T-cell (primary cell): ENCODE data around the gene DAP. TPM values are rescaled to one million over a fixed set of nuclear protein-coding genes. Genes with fewer than 3 reads are reported as not detected.

Experiments used
- ATAC-seq, 4 experiments: fragments of 200-7000 bp in 3 of 4; fragments of 150-1000 bp in 1 of 4; cut with Tn5 transposase; replicated peaks in 1 of 4; 1 replicate in 3 of 4; 2 replicates in 1 of 4; pipeline ENCODE4 v1.10.0; 2021; ENCODE audit warnings: moderate library complexity in 3 of 4, mild to moderate bottlenecking in 2 of 4, moderate number of reproducible peaks in 1 of 4
- CTCF ChIA-PET, 2 donors: fragments of 300-600 bp; sonication (Branson Sonifier 250); formaldehyde crosslinking; loops; one replicate each; lab custom pipeline; 2022; ENCODE audit warnings: antibody characterized with exemption in 2 of 2; lab: Charles Lee
- POLR2A ChIA-PET, 2 donors: fragments of 300-600 bp; sonication (Branson Sonifier 250); formaldehyde crosslinking; loops; one replicate each; lab custom pipeline; 2022; ENCODE audit warnings: antibody characterized with exemption in 2 of 2; lab: Charles Lee
- DNase-seq, 35 experiments: peaks; one replicate each; pipeline versions ENCODE4 v3.0.0 to v3.0.0-alpha.2; 2013 to 2023
- H3K27ac ChIP-seq: one replicate; pipeline ENCODE4 v1.5.1; 2013; ENCODE audit warnings: low read length
- H3K27me3 ChIP-seq, 2 experiments: replicated peaks in 1 of 2; 1 replicate in 1 of 2; 2 replicates in 1 of 2; pipeline versions ENCODE4 v1.6.1 to v1.7.0; 2013; ENCODE audit warnings: low read length in 1 of 2, mixed read lengths in 1 of 2; ENCODE audit not compliant: control insufficient read depth in 2 of 2, insufficient read depth in 2 of 2; ENCODE audit errors: extremely low read depth in 1 of 2
- H3K36me3 ChIP-seq, 2 donors: 1 replicate in 1 of 2; 2 replicates in 1 of 2; pipeline versions ENCODE4 v1.6.1 to v1.7.0; 2013; ENCODE audit warnings: low read length in 1 of 2; ENCODE audit not compliant: control insufficient read depth in 2 of 2, insufficient read depth in 1 of 2; ENCODE audit errors: extremely low read depth in 1 of 2
- H3K4me1 ChIP-seq, 2 experiments: 1 replicate in 1 of 2; 2 replicates in 1 of 2; pipeline versions ENCODE4 v1.6.1 to v1.7.0; 2013; ENCODE audit warnings: low read length in 2 of 2, mixed read lengths in 1 of 2; ENCODE audit not compliant: insufficient read depth in 2 of 2, control insufficient read depth in 1 of 2; ENCODE audit errors: extremely low read depth in 1 of 2
- H3K4me3 ChIP-seq, 2 donors: 1 replicate in 1 of 2; 2 replicates in 1 of 2; pipeline versions ENCODE4 v1.5.1 to v1.7.0; 2013; ENCODE audit warnings: mild to moderate bottlenecking in 2 of 2, low read length in 1 of 2, moderate library complexity in 1 of 2; ENCODE audit not compliant: control insufficient read depth in 1 of 2; ENCODE audit errors: extremely low read depth in 1 of 2
- H3K9me3 ChIP-seq: 2 replicates; pipeline ENCODE4 v1.7.0; 2013
- H3K27ac Mint-ChIP-seq, 2 donors: one replicate each; pipeline ENCODE4 v1.8.0; 2020 to 2021; ENCODE audit warnings: mild to moderate bottlenecking in 2 of 2, mixed read lengths in 2 of 2
- H3K27me3 Mint-ChIP-seq, 2 donors: one replicate each; pipeline ENCODE4 v1.8.0; 2021 to 2022; ENCODE audit warnings: mixed read lengths in 2 of 2
- H3K36me3 Mint-ChIP-seq: one replicate; pipeline ENCODE4 v1.8.0; 2021; ENCODE audit warnings: mixed read lengths
- H3K4me1 Mint-ChIP-seq, 3 donors: one replicate each; pipeline ENCODE4 v1.8.0; 2020 to 2022; ENCODE audit warnings: mixed read lengths in 3 of 3, mild to moderate bottlenecking in 1 of 3
- H3K4me3 Mint-ChIP-seq, 3 donors: one replicate each; pipeline ENCODE4 v1.8.0; 2020 to 2022; ENCODE audit warnings: mild to moderate bottlenecking in 3 of 3, mixed read lengths in 3 of 3, moderate library complexity in 3 of 3
- H3K9me3 Mint-ChIP-seq, 3 donors: one replicate each; pipeline ENCODE4 v1.8.0; 2020 to 2022; ENCODE audit warnings: mixed read lengths in 3 of 3
- WGBS: methylation state at CpG from one replicate; pipeline ENCODE4 v1.1.5; 2013; ENCODE audit warnings: missing lambda C conversion rate; ENCODE audit not compliant: insufficient coverage; 5-methylcytosine and 5-hydroxymethylcytosine counted together
- total RNA-seq, 35 experiments: library from RNA in 6 of 35; stranded (reverse) in 6 of 35; fragments of 120-200 nt in 1 of 35; gene quantifications; one replicate each; pipeline versions ENCODE4 v1.2.1 to v1.2.4 and lab custom pipeline; 2013 to 2026

The DAP gene
- total RNA-seq, 5 donors from 2014 or later (not counting 1 experiment from before 2014, with no cell fraction given), result 34.1 to 43.7 (median 36.3) TPM

- Mint-ChIP-seq H3K27me3 (peaks cover 0 to 4% of the 10 kb centered on the region in 2 donors), H3K27ac (peak overlapping the region; percentile 66 to 90), H3K36me3 (peaks cover 4% of the 10 kb centered on the region), H3K4me1 (peaks cover 45 to 48% (median 46%) of the 10 kb centered on the region in 3 donors), H3K4me3 (peak overlapping the region; percentile 75 to 82 (median 77)), H3K9me3 (no peaks in the 10 kb centered on the region)
- DNase-seq (peak in 1 of 35 experiments; percentile 10), ATAC-seq (no peak)
- Histone ChIP-seq H3K4me1 (peaks cover 14 to 30% of the 10 kb centered on the region in 2 experiments), H3K27ac (peak overlapping the region; percentile 78), H3K27me3 (no peaks in the 10 kb centered on the region), H3K4me3 (peak overlapping the region; percentile 58 to 67), H3K36me3 (no peaks in the 10 kb centered on the region), H3K9me3 (no peaks in the 10 kb centered on the region)
- ChIA-PET POLR2A (interaction anchor here in 1 of 2 donors (0.9 kb wide), 1 partner anchor 20 kb away, joined by 3 read pairs; no protein-coding TSS in a partner anchor), CTCF (no interaction called here)
- WGBS, result 92% methylated on average over 17 of the region's 17 CpGs
Measured at GRCh38 chr5:10761933-10762775, 1.1 kb upstream of the DAP start.

DNA sequence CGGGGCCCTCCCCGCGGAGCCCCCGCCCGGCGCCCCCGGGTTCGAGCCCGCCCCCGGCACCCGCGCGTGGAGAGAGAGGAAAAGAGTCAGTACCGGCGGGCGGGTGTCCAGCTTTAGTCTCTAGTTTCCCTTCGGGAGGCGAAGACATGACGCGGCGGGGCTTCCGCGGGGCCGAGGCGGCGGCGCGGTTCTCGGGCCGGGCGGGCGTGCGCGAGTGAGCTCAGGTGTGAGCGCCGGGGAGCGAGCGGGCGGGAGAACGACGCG is 181 bp downstream of the DAP start:
- Mint-ChIP-seq H3K4me3 (peak overlapping the region; percentile 31 to 93 (median 82)), H3K4me1 (peaks cover 56 to 59% (median 58%) of the 10 kb centered on the region in 3 donors), H3K27ac (no peak overlapping the region), H3K9me3 (no peaks in the 10 kb centered on the region), H3K27me3 (peaks cover 0 to 4% of the 10 kb centered on the region in 2 donors), H3K36me3 (peaks cover 5% of the 10 kb centered on the region)
- POLR2A ChIA-PET, result interaction anchor here in 1 of 2 donors (0.9 to 1.0 kb wide), 2 partner anchors 19 to 407 kb away, joined by 3 read pairs; partner anchors contain the start of gene MARCHF6
- CTCF ChIA-PET, result no interaction called here
- under 1% methylated on average over 42 of the region's 42 CpGs for WGBS
- peaks cover 14 to 30% of the 10 kb centered on the region in 2 experiments for H3K4me1 ChIP-seq
- H3K36me3 ChIP-seq, result no peaks in the 10 kb centered on the region
- H3K4me3 ChIP-seq, result peak overlapping the region; percentile 60 to 65
- DNase-seq, result no peak
- H3K9me3 ChIP-seq, result no peaks in the 10 kb centered on the region
- no peak overlapping the region for H3K27ac ChIP-seq
- no peak for ATAC-seq
- no peaks in the 10 kb centered on the region for H3K27me3 ChIP-seq

GRCh38 chr5:10760096-10760920 is 726 bp downstream of the DAP start:
- H3K36me3 Mint-ChIP-seq, result peaks cover 11% of the 10 kb centered on the region
- CTCF ChIA-PET, result interaction anchor here in 1 of 2 donors (0.7 kb wide), 1 partner anchor 475 kb away, joined by 3 read pairs; no protein-coding TSS in a partner anchor
- 5% methylated on average over 33 of the region's 43 CpGs for WGBS

GRCh38 chr5:10759111-10759510 is 1.9 kb downstream of the DAP start:
- H3K4me1 Mint-ChIP-seq, result peaks cover 69 to 73% (median 73%) of the 10 kb centered on the region in 3 donors
- peaks cover 14 to 33% of the 10 kb centered on the region in 2 experiments for H3K4me1 ChIP-seq

More at GRCh38 chr5:10760096-10760920, 726 bp downstream of the DAP start:
- Mint-ChIP-seq H3K4me3 (peak overlapping the region; percentile 82 to 93 (median 90)), H3K4me1 (peaks cover 62 to 65% (median 64%) of the 10 kb centered on the region in 3 donors), H3K27ac (peak overlapping the region; percentile 84 to 85), H3K9me3 (no peaks in the 10 kb centered on the region), H3K27me3 (no peaks in the 10 kb centered on the region)
- no peaks in the 10 kb centered on the region for H3K36me3 ChIP-seq
- H3K27ac ChIP-seq, result peak overlapping the region; percentile 47
- peak; percentile 41 to 52 (median 48) for ATAC-seq
- H3K9me3 ChIP-seq, result no peaks in the 10 kb centered on the region
- peaks cover 14 to 30% of the 10 kb centered on the region in 2 experiments for H3K4me1 ChIP-seq
- DNase-seq, result peak in 16 of 35 experiments; percentile 7 to 60 (median 22)
- POLR2A ChIA-PET, result interaction anchor here in 1 of 2 donors (1.0 kb wide), 1 partner anchor 407 kb away, joined by 3 read pairs; the partner anchor contains the start of gene MARCHF6
- peak overlapping the region; percentile 60 to 65 for H3K4me3 ChIP-seq
- H3K27me3 ChIP-seq, result no peaks in the 10 kb centered on the region

DNA sequence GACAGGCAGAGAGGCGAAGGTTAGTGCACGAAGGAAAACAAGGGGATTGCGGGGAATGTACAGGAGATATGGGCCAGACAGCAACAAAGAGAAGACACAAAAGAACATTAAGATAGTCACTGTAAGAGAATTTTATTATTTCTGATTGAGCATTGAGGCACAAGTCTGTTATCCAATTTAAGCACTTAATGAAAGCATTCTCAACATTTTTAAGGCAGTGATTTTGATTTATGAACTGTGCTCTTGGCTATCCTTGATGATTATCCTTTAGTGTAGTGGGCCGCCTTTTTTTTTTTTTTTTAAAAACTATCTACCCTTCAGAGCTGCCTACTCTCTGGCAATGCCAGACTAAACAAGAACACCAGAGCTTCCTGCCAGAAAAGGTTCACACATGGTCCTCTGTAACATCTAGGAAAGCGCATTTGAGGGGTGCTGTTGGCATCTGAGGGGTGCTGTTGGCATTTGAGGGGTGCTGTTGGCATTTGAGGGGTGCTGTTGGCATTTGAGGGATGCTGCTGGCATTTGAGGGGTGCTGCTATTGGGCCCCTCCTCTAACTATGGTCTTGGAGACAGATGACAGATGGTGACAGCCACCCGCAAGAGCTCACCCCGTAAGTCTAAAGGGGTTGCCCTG is 3.0 kb downstream of the DAP start:
- POLR2A ChIA-PET, result no interaction called here

More at GRCh38 chr5:10759111-10759510, 1.9 kb downstream of the DAP start:
- WGBS, result no CpG with 5 or more reads among the region's 6 CpGs
- Mint-ChIP-seq H3K27me3 (no peaks in the 10 kb centered on the region), H3K36me3 (peaks cover 21% of the 10 kb centered on the region), H3K4me3 (peak overlapping the region; percentile 47 to 82 (median 55)), H3K9me3 (no peaks in the 10 kb centered on the region), H3K27ac (peak overlapping the region in 1 of 2 donors; percentile 27)
- Histone ChIP-seq H3K36me3 (peaks cover 0 to 4% of the 10 kb centered on the region in 2 donors), H3K27ac (no peak overlapping the region), H3K27me3 (no peaks in the 10 kb centered on the region), H3K4me3 (no peak overlapping the region), H3K9me3 (no peaks in the 10 kb centered on the region)
- DNase-seq (no peak), ATAC-seq (no peak)
- ChIA-PET CTCF (no interaction called here), POLR2A (no interaction called here)

More for the DNA sequence above, 3.0 kb downstream of the DAP start:
- H3K27ac Mint-ChIP-seq, result no peak overlapping the region
- H3K4me3 Mint-ChIP-seq, result peak overlapping the region in 2 of 3 donors; percentile 2 to 13
- DNase-seq (no peak), ATAC-seq (no peak)
- peaks cover 14 to 33% of the 10 kb centered on the region in 2 experiments for H3K4me1 ChIP-seq
- no peaks in the 10 kb centered on the region for H3K9me3 ChIP-seq
- H3K36me3 ChIP-seq, result peaks cover 4% of the 10 kb centered on the region in 2 donors
- no peaks in the 10 kb centered on the region for H3K9me3 Mint-ChIP-seq
- H3K27me3 ChIP-seq, result no peaks in the 10 kb centered on the region
- H3K27me3 Mint-ChIP-seq, result no peaks in the 10 kb centered on the region
- peaks cover 73 to 82% (median 77%) of the 10 kb centered on the region in 3 donors for H3K4me1 Mint-ChIP-seq
- no peak overlapping the region for H3K4me3 ChIP-seq
- CTCF ChIA-PET, result interaction anchor here in 1 of 2 donors (0.7 kb wide), 1 partner anchor 11 kb away, joined by 3 read pairs; no protein-coding TSS in a partner anchor
- H3K36me3 Mint-ChIP-seq, result peaks cover 31% of the 10 kb centered on the region
- H3K27ac ChIP-seq, result no peak overlapping the region
- 100% methylated on average over 2 of the region's 7 CpGs for WGBS
